PC-9 (cell line): ENCODE measurements around the gene KLF7.

Experiments
- EZH2 ChIP-seq: fragments of 200-600 bp; sonication (generic); IDR thresholded peaks from 2 replicates; pipeline ENCODE4 v1.8.0; 2017; ENCODE audit warnings: antibody characterized with exemption, low read depth
- TF ChIP-seq, protein P1 (sequence below): fragments of 200-600 bp; sonication (generic); conservative IDR thresholded peaks from 2 replicates; pipeline ENCODE4 v1.6.1; 2017; ENCODE audit warnings: mixed run types, antibody characterized with exemption, mild to moderate bottlenecking, moderate library complexity

GRCh38 chr2:207143215-207144172, 22.3 kb downstream of the KLF7 start:
- TF ChIP-seq, protein P1, sequence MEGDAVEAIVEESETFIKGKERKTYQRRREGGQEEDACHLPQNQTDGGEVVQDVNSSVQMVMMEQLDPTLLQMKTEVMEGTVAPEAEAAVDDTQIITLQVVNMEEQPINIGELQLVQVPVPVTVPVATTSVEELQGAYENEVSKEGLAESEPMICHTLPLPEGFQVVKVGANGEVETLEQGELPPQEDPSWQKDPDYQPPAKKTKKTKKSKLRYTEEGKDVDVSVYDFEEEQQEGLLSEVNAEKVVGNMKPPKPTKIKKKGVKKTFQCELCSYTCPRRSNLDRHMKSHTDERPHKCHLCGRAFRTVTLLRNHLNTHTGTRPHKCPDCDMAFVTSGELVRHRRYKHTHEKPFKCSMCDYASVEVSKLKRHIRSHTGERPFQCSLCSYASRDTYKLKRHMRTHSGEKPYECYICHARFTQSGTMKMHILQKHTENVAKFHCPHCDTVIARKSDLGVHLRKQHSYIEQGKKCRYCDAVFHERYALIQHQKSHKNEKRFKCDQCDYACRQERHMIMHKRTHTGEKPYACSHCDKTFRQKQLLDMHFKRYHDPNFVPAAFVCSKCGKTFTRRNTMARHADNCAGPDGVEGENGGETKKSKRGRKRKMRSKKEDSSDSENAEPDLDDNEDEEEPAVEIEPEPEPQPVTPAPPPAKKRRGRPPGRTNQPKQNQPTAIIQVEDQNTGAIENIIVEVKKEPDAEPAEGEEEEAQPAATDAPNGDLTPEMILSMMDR = no peak
- no peak for TF ChIP-seq EZH2
